Stimulated activated naive CD4-positive, alpha-beta T cell (primary cell): ENCODE results near the gene PLK3.
A peak's percentile ranks its signal among the peaks of the same experiment; 100 is the strongest.
"Not testable (repeated sequence)": the region's sequence is repeated elsewhere in the genome, so short reads cannot be mapped to it uniquely, and the experiment has no call there.

Experiments used
- DNase-seq, 6 experiments: peaks; one replicate each; lab custom pipeline; 2025; lab: John Stamatoyannopoulos, UW

The PLK3 gene

DNA sequence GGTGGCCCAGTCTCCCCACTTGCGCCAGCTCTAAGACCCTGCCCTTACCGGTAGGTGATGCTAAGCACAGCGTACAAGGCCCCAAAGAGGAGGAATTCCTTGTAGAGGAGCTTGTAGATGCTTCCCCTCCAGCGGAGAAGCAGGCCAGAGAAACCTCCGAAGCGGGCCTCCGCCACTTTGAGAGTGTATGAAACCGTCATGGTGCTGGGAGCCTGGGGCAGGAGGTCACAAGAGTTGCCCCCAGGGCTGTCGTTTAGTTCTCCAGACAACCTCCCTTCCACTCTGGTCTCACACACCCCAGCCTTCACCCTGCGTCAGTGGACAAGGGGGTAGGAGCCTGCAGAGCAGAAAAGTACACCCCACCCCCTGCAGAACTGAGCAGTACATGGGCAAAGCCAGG, 12.7 kb upstream of the PLK3 start:
- no peak for DNase-seq

DNA sequence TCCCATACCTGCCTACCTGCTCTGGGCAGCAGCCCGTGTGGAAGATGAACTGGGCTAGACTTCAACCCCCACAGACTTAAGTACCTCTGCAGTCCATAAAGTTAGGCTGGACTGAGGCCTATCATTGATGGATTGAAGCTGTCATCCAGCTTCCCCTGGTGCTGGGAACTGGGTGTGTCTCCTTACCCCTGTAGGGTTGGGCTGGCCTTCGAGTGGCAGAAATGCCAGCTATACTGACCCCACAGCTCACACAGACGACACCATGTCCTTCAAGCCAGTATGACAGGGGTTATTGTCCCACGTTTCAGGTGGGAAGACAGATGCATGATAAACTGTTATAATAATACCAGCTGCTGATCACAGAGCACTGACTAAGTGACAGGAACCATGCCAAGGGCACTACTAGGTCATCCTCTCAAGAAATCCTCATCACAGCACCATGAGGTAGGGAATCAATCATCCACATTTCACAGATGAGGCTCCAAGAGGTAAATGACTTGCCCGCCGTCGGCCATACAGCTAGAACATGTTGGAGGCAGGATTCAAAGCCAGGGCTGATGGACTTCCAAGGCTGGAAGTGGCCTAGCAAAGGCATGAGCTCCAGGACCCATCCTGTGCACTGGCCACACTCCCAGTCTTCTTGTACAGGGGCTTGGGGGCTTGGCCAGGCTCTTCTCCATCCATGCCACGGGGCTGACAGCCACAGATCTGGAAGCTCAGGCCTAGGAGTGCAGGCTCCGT, 11.9 kb upstream of the PLK3 start, which contains the start of gene BEST4:
Gene BEST4 (minus strand): TSS at position 51 of the 741 bp plus-strand sequence. CDS start 465 bp downstream, outside the sequence.
- no peak for DNase-seq

DNA sequence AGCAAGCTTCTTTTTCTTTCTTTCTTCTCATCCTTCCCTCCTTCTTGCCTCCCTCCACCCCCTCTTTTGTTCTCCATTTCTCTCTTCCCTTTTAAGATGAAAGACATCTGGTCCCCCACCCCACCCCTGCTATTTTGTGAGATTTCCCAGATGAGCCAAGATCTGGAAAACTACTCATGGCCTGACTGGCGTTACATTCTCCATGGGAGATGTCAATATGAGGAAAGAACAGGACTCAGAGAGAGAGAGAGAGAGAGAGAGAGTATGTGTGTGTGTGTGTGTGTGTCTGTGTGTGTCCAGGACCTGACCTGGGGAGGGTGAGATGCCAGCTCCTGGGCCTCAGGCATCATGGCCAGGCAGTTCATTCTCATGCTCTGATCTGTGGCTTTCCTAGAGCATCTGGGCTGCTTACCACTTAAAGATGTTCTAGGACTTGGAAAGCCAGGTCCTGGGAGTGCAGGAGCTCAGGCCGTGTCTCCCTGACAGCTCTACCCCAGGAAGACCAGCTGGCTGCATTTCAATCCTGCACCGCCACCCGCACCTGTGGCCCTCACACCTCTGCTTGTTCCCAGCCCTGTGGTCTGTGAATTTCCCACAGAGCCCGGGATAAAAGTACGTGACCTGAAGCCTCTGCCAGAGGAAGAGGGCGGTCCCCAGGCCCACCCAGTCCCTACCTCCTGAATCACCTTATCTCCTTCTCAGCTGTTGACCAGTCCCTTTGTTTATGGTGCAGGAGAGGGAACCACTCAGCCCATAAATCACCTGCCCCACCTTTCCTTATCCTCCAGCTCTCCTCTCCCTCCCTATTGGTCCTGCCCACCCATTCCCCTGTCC, 9.0 kb upstream of the PLK3 start:
- DNase-seq, result no peak

DNA sequence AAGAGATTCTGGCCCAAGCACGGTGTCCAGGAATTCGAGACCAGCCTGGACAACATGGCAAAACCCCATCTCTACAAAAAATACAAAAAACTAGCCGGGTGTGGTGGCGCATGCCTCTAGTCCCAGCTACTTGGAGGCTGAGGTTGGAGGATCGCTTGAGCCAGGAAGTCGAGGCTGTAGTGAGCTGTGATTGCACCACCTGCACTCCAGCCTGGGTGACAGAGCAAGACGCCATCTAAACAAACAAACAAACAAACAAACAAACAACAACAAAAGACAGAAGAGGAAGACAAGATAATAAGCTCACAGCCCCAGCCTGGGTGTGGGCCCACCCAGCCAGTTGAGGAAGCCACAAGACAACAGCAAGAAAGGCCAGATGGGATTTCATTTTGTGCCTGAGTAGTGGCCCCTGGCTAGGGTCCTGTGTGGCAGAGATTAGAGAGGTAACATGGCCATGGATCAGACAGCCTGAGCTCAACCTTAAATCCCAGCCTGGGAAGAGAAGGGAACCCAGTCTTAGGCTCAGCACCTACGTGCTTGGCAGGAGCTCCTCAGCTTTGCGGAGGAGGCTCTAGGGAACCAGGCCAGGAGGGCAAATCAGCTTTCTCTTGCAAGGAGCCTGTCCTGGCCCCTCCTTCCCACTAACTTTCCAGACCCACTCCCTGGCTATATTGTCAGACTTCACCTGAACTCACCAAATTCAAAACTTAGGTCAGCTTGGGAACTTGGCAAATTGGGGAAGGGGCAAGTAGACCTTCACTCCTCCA, 7.3 kb upstream of the PLK3 start:
- DNase-seq, result no peak

DNA sequence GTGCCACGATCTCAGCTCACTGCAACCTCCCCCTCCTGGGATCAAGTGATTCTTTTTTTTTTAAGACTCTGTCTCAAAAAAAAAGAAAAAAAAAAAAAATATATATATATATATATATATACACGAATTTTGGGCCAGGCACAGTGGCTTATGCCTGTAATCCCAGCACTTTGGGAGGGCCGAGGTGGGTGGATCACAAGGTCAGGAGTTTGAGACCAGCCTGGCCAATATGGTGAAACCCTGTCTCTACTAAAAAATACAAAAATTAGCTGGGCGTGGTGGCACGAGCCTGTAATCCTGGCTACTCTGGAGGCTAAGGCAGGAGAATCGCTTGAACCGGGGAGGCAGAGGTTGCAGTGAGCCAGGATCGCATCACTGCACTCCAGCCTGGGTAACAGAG, 2.3 kb upstream of the PLK3 start:
- not testable (repeated sequence) for DNase-seq

DNA sequence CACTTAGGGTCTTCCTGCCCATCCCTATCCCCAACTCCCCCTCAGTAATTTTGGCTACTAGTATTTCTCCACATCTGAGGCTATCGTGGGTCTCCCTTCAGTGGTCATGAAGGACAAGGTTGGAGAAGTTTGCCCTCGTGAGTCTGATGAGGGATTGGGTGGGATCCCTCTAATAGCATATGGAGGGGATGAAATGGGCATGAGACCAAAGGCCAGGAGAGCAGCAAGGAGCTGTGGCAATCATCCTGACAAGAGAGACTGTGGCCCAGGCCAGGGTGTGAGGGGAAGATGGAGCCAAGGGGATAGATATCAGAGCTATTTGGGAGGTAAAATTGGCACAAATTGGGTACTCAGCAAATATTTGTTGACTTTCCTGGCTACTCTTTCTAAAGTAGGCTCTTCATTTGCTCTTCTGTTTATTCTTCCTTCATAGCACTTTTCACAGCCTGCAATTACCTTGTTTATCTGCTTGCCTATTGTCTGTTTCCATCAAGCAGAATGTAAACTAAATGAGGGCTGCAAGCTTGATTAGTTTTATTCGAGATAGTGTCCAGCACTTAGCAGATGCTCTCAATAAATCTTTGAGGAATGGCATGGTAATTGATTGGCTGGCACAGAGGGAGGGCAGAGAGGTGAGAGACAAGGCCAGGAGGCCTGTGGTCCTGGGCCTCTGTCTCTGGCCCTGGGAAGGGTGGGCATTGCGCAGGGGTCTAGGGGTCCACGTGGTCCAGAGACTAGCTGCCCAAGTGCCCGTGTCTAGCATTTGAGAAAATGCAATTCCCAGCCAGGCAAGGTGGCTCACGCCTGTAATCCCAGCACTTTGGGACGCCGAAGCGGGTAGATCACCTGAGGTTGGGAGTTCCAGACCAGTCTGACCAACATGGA, 1.5 kb upstream of the PLK3 start:
- no peak for DNase-seq

DNA sequence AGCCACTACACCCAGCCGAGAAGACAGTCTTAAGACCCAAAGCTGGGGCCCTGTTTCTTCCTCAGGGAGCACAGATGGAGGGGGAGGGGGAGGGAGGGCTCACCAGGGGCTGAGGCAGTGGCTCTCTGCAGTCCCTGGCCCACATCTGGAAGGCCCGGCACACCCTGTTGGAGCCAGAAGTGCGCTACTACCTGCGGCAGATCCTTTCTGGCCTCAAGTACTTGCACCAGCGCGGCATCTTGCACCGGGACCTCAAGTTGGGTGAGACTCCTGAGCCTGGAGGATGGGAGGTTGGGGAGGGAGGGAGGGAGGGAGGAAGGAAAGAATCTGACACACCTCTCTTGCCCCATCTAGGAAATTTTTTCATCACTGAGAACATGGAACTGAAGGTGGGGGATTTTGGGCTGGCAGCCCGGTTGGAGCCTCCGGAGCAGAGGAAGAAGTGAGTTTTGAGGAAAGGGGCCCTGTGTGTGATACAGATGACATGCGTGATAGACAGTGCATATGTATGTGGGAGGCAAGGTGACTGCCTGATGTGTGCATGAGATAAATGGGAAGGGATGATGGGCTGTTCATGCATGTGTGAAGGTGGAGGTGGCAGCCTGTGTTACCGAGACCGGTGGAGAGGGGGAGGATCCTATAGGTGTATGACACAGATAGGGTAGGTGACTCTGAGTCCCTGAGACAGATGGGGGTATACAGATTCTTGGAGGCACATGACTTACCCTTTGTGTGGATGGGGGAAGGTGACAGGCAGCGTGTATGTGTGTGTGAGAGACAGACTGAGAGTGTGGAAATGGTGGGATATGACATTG, 1.5 kb downstream of the PLK3 start:
- DNase-seq, result peak in 4 of 6 experiments; percentile 26 to 68 (median 28)

DNA sequence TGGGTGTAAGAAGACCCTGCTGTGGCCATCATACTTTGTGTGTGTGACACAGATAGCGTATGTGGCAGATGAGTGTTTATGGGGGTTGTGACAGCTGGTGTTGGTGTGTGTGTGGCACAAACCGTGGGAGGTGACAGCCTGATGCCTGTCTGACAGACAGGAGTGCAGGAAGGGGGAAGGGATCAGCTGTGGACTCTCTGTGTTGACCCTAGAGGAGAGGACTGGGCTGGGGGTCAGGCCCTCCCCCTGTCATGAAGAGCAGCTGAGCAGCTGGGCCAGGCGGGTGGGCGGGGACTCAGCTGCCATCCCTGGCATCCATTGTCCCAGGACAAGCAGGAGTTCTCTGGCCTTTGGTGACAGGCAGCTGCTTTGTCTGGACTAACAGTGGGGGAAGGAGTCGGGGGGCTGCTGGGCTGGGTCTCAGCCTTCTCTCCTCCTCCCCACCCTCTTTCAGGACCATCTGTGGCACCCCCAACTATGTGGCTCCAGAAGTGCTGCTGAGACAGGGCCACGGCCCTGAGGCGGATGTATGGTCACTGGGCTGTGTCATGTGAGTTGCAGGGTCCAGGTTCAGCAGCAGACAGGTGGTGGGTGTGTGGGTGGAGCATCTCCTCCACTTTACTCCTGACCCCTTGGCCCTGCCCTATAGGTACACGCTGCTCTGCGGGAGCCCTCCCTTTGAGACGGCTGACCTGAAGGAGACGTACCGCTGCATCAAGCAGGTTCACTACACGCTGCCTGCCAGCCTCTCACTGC, 2.3 kb downstream of the PLK3 start:
- no peak for DNase-seq

DNA sequence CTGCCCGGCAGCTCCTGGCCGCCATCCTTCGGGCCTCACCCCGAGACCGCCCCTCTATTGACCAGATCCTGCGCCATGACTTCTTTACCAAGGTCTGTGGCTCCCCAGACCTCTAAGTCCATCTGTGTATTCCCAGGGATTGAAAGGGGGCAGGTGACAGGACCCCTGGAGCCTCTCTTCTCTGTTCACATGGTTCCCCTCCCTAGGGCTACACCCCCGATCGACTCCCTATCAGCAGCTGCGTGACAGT, 2.8 kb downstream of the PLK3 start:
- DNase-seq, result no peak

DNA sequence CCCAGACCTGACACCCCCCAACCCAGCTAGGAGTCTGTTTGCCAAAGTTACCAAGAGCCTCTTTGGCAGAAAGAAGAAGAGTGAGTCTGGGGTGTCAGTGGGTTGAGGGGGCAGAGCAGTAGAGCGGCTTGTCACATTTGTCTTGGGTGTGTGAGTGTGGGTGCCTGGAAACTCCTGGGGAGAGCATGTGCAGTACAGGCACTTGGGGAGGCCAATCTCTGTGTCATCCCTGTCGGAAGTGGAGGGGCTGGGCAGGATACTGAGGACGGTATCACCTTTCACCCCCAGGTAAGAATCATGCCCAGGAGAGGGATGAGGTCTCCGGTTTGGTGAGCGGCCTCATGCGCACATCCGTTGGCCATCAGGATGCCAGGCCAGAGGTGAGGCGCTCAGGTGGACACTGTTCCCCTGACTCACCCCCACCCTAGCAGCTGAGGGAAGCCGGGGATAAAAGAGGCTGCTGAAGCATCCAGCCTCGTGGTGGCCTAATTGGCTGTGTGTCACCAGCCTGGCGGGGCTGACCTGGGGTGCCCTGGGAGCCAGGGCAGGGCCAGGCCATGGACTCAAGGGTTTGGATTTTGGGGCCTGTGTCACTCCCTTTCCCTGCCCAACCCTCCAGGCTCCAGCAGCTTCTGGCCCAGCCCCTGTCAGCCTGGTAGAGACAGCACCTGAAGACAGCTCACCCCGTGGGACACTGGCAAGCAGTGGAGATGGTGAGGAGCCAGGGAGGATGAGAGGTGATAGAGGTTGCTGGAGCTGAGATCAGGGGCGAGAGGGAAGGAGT, 3.3 kb downstream of the PLK3 start:
- no peak for DNase-seq

DNA sequence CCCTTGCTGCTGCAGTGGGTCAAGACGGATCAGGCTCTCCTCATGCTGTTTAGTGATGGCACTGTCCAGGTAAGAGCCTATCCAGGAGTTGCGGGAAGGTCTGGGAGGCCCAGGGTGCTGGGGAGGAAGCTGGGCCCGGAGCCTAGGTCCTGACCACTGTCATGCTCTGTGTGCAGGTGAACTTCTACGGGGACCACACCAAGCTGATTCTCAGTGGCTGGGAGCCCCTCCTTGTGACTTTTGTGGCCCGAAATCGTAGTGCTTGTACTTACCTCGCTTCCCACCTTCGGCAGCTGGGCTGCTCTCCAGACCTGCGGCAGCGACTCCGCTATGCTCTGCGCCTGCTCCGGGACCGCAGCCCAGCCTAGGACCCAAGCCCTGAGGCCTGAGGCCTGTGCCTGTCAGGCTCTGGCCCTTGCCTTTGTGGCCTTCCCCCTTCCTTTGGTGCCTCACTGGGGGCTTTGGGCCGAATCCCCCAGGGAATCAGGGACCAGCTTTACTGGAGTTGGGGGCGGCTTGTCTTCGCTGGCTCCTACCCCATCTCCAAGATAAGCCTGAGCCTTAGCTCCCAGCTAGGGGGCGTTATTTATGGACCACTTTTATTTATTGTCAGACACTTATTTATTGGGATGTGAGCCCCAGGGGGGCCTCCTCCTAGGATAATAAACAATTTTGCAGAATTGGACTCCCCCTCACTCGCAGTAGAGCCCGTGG, 5.3 kb downstream of the PLK3 start:
- peak in 2 of 6 experiments; percentile 33 to 44 for DNase-seq

DNA sequence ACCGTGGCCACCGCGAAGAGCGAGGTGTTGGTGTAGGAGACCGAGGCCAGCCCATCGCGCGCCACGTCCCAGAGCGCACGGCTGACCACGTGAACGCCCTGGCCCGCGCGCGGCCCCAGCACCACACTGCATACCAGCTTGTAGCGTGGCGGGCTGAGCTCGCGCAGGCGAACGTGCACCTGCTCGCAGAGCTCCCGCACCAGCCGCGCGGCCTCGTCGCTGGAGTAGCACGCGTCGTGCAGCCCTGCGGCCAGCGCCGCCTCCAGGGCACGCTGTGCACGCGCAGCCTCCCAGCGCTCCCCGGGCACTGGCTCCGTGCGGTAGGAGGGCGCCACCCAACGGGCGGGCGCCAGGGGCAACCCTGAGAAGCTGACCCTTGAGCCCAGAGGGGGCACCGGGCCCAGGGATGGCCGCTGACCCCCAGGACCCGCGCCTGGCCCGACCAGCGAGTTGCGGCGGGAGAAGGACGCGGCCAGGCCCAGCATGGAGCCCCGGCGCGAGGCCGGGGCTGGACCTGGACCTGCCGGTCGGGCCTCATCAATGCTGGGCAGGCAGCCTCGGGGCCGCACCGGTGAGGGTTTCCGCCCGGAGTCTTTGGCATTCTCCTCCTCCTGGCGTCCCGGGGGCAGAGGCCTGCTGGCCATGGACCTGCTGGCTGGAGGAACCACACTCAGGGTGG, 6.0 kb downstream of the PLK3 start:
- peak in 4 of 6 experiments; percentile 27 to 54 (median 37) for DNase-seq

DNA sequence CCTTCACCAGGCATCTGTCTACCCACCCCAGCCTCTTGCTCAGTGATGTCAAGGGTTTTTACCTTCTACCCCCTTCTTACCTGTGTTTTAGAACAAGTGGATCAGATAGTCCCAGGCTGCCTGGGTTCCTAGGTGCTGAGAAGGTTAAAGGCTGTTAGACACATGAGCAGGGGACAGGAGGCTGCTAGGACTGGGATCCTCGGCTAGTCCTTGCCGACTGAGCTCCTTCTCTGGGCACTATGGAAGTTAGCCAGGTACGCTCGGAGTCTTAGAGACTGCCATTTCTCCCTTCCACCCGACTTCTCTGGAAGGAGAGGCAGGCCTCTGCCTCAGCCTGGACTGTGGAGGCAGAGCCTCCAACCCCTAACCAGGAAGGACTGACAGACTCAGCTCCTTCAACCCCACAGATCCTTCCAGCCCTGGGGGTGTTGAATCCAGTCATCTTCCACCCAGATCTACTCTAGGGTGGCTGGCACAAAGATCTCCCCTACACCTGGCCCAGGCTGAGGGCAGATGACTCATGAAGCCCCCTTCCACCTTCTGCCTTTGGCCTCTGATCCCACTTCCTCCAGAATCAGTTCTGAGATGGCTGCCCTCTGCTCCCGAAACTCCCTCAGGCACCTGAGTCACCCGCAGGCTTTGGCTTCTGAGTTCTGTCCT, 6.7 kb downstream of the PLK3 start, which contains the start of gene DYNLT4:
Gene DYNLT4 (minus strand): TSS at position 648 of the 660 bp plus-strand sequence. CDS start 683 bp downstream, outside the sequence.
- DNase-seq, result peak in 2 of 6 experiments; percentile 54 to 65

DNA sequence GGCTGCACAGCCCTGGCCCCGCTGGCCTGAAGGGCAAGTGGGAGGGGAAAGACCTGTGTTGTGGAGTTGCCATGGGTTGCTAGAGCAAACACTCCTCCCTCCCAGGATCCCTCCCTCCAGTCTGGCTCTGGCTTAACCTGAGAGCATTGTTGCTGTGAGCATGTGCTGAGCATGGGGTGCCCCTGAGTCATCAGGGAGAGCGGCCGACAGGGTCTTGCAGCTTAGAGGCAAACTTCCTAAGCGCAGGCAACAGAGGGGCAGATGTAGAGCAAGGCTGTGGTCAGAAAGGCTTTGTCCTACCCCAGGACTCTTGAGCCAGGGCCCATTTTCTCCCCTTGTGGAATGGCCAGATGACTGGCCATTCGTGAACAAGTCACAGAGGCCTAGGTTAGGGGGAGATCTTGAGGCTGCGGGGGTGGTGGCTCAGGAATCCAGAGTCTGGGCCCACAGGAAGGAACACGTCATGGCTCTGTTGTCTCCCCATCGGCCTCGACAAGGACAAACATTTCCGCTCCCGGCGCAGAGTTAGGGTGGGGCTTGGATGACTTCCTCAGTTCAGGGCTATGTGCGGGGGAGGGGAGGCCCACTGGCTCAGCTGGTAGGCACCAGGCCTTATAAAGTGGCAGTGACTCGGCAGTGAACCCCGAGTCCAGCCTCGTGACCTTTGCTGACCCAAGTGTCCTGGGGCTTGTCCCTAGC, 7.3 kb downstream of the PLK3 start:
- peak; percentile 87 to 96 (median 92) for DNase-seq

DNA sequence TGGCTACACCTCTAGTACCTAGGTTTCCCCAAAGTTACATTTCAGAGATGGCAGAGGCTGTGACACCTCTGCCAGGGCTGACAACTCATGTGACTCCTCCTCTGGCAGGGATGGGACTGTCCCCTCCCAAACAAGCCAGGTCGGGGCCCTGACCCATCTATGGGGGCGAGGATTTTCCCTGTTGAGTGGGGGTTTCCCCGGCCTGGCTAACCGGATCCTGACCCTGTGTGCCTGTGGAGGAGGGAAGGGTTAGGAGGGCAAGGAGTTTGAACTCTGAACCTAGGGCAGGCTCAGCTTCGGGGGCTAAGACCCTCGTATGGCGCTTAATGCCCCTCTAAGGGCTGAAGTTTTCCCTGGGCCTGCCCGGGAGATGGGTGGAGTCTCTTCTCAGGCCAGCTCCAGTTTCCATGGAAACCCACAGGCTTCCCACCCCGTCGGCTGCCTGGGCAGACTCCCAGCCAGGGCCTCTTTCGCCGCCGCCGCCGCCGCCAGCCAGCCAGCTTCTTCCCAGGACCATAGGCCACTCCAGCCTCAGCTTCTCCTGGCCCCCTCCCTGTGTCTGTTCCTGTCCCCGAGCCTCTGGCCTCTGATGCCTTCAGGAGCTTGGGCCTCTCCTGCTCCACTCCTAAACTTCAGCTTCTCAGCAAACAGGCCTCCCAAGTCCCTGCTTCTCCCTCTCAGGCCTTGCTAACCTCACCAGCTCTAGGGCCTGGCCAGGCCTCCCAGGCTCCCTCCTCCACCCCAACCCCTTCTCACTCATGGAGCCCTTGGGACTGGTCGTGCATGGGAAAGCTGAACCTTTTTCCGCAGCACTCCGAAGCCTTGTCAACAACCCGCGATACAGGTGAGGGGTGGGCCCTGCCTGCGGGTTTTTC, 8.1 kb downstream of the PLK3 start, which contains the start of gene BTBD19:
Gene BTBD19 (plus strand): TSS at position 461 of the 875 bp plus-strand sequence. CDS start 298 bp downstream, at position 759.
- peak in 4 of 6 experiments; percentile 46 to 75 (median 60) for DNase-seq
